HepG2 (cell line): ENCODE data around the gene TLCD3B. TPM values are rescaled to one million over a fixed set of nuclear protein-coding genes. Genes with fewer than 3 reads are reported as not detected.
A peak's percentile ranks its signal among the peaks of the same experiment; 100 is the strongest.

Source experiments
- BRF2 ChIP-seq: sonication (generic); formaldehyde crosslinking; IDR thresholded peaks from 2 replicates; pipeline ENCODE4 v1.8.1; 2022; ENCODE audit warnings: mild to moderate bottlenecking, missing genetic modification reagents
- DMAP1 ChIP-seq: IDR thresholded peaks from 2 replicates; pipeline ENCODE4 v1.6.1; 2016
- SP1 ChIP-seq, 2 experiments: fragments of 450-650 bp in 1 of 2; sonication (generic) in 1 of 2; formaldehyde crosslinking in 1 of 2; IDR thresholded peaks; 2 replicates each; pipeline versions ENCODE4 v1.4.0 to v1.6.1; 2016 to 2020; ENCODE audit warnings: missing genetic modification reagents in 1 of 2
- TBX3 ChIP-seq: fragments of 450-650 bp; IDR thresholded peaks from 2 replicates; pipeline ENCODE4 v1.6.1; 2017; ENCODE audit warnings: antibody characterized with exemption, mild to moderate bottlenecking, inconsistent platforms, borderline replicate concordance
- TFE3 ChIP-seq: IDR thresholded peaks from 2 replicates; pipeline ENCODE4 v1.6.1; 2016
- TRAFD1 ChIP-seq: sonication (generic); formaldehyde crosslinking; IDR thresholded peaks from 2 replicates; pipeline ENCODE4 v1.5.1; 2020; ENCODE audit warnings: missing genetic modification reagents, mild to moderate bottlenecking, borderline replicate concordance
- ZBTB40 ChIP-seq, 2 experiments: fragments of 450-650 bp in 1 of 2; sonication (generic) in 1 of 2; formaldehyde crosslinking in 1 of 2; IDR thresholded peaks; 2 replicates each; pipeline versions ENCODE4 v1.6.1 to v1.8.0; 2016 to 2022; ENCODE audit warnings: antibody characterized with exemption in 1 of 2, mild to moderate bottlenecking in 1 of 2, missing genetic modification reagents in 1 of 2
- ZBTB8A ChIP-seq: sonication (generic); formaldehyde crosslinking; IDR thresholded peaks from 2 replicates; pipeline ENCODE4 v1.4.0; 2020; ENCODE audit warnings: mild to moderate bottlenecking, low read depth, missing genetic modification reagents, borderline replicate concordance
- ZNF232 ChIP-seq: sonication (generic); formaldehyde crosslinking; IDR thresholded peaks from 2 replicates; pipeline ENCODE4 v1.4.0; 2020; ENCODE audit warnings: missing genetic modification reagents, borderline replicate concordance
- ZNF329 ChIP-seq: sonication (generic); formaldehyde crosslinking; IDR thresholded peaks from 2 replicates; pipeline ENCODE4 v1.9.0; 2021; ENCODE audit warnings: low read depth, mild to moderate bottlenecking, missing genetic modification reagents
- ZNF574 ChIP-seq: sonication (generic); formaldehyde crosslinking; IDR thresholded peaks from 2 replicates; pipeline ENCODE4 v1.4.0; 2020; ENCODE audit warnings: missing genetic modification reagents
- polyA plus RNA-seq, 8 experiments: library from polyadenylated mRNA; depleted of rRNA in 3 of 8; stranded (reverse) in 7 of 8; unstranded in 1 of 8; fragments of >200 nt; fragmentation: Illumina TruSeq in 4 of 8; extraction: Trizol in 4 of 8; gene quantifications; 2 replicates each; pipeline versions ENCODE4 v1.2.1 to v1.2.3, GENCODE V29; 2011 to 2016; ENCODE audit warnings: low read depth in 4 of 8, missing spikeins in 1 of 8, mixed read lengths in 1 of 8; ENCODE audit not compliant: insufficient read depth in 1 of 8
- total RNA-seq, 5 experiments: library from RNA; depleted of rRNA; stranded (reverse); fragments of >200 nt; fragmentation: Illumina TruSeq; extraction: Trizol; gene quantifications; 2 replicates each; pipeline ENCODE4 v1.2.3, GENCODE V29; 2016; ENCODE audit warnings: low read depth in 1 of 5

Gene TLCD3B
- total and polyA plus RNA-seq, 2 of the 13 experiments (the other 11 are each of a cell fraction or from before 2014, with no cell fraction given): not detected

GRCh38 chr16:30052671-30053372 is 21.8 kb upstream of the TLCD3B start (continued):
- TF ChIP-seq BRF2 (CRISPR knock-in tag) (peak; percentile 97), TRAFD1 (peak; percentile 73; the same call in 1 of the 2 replicates), TBX3 (peak; percentile 78), ZBTB40 (IDR thresholded peaks at IDR 0.05) (no peak), ZBTB40 (CRISPR knock-in tag; IDR thresholded peaks at IDR 0.05) (peak; percentile 95), ZNF574 (CRISPR knock-in tag) (peak; percentile 91), TFE3 (peak; percentile 89), SP1 (IDR thresholded peaks at IDR 0.05) (no peak), SP1 (CRISPR knock-in tag; IDR thresholded peaks at IDR 0.05) (peak; percentile 94), ZNF232 (CRISPR knock-in tag) (peak; percentile 88), DMAP1 (peak; percentile 80; the same call in 1 of the 2 replicates), ZNF329 (CRISPR knock-in tag) (peak; percentile 93), ZBTB8A (no peak)
